Measurements from ENCODE around the gene CDC25B. TPM values are rescaled to one million over a fixed set of nuclear protein-coding genes. Genes with fewer than 3 reads are reported as not detected.

The CDC25B gene
- total RNA-seq, 5 donors from 2014 or later (not counting 1 experiment from before 2014, with no cell fraction given), result 216 to 409 (median 401) TPM

- no peaks in the 10 kb centered on the region for H3K27me3 ChIP-seq (replicated peaks in 1 of 2; ENCODE audit: control insufficient read depth in 2 of 2, extremely low read depth in 1 of 2, insufficient read depth in 2 of 2, low read length in 1 of 2)
- peak overlapping the region; percentile 78 for H3K27ac ChIP-seq (ENCODE audit: low read length)
- WGBS (ENCODE audit: insufficient coverage), result 10% methylated on average over 1 of the region's 3 CpGs
- peak in 1 of 4 experiments; percentile 64 for ATAC-seq (replicated peaks in 1 of 4)
- no peaks in the 10 kb centered on the region for H3K9me3 ChIP-seq
- peak overlapping the region; percentile 69 to 85 for H3K4me3 ChIP-seq (ENCODE audit: control insufficient read depth in 1 of 2, extremely low read depth in 1 of 2, low read length in 1 of 2)
- ChIA-PET POLR2A (no interaction called here), CTCF (interaction anchor here in 1 of 2 donors (0.5 kb wide), 1 partner anchor 106 kb away, joined by 6 read pairs; no protein-coding TSS in a partner anchor)
- Mint-ChIP-seq H3K4me1 (peaks cover 59 to 77% (median 66%) of the 10 kb centered on the region in 3 donors), H3K36me3 (peaks cover 62% of the 10 kb centered on the region), H3K4me3 (peak overlapping the region; percentile 99 to 100 (median 100)), H3K27me3 (no peaks in the 10 kb centered on the region), H3K9me3 (no peaks in the 10 kb centered on the region), H3K27ac (peak overlapping the region; percentile 99 to 100)
- H3K36me3 ChIP-seq (ENCODE audit: control insufficient read depth in 2 of 2, extremely low read depth in 1 of 2, insufficient read depth in 1 of 2, low read length in 1 of 2), result peaks cover 25 to 53% of the 10 kb centered on the region in 2 donors
- DNase-seq, result peak in 1 of 35 experiments; percentile 53
- H3K4me1 ChIP-seq (ENCODE audit: control insufficient read depth in 1 of 2, extremely low read depth in 1 of 2, insufficient read depth in 2 of 2, low read length in 2 of 2), result peaks cover 31 to 90% of the 10 kb centered on the region in 2 experiments
These were observed 2.8 kb downstream of the CDC25B start for GRCh38 chr20:3798908-3799248.

DNA sequence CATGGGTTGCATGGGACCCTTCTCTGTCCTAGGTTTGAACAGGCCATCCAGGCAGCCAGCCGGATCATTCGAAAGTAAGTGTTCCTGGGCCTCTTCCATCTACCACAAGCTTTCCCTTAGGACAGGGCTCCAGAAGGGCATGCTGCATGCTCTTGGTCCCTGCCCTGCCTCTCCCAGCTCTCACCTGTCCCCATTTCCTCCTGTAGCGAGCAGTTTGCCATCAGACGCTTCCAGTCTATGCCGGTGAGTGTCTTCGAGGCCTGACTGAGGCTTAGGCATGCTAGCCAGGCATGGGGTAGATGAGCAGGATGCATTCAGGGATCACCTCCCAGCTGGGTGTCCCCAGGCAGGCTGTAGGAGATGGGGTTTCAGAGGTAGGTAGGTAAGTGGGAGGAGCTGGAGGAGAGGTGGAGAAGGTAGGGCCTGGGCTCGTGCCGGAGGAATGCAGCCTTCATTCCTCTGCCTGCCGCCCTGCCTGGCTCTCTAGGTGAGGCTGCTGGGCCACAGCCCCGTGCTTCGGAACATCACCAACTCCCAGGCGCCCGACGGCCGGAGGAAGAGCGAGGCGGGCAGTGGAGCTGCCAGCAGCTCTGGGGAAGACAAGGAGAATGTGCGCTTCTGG is 4.3 kb downstream of the CDC25B start:
- Mint-ChIP-seq H3K36me3 (peaks cover 74% of the 10 kb centered on the region), H3K4me3 (peak overlapping the region; percentile 99 to 100 (median 100)), H3K9me3 (no peaks in the 10 kb centered on the region), H3K4me1 (peaks cover 68 to 81% (median 74%) of the 10 kb centered on the region in 3 donors), H3K27me3 (no peaks in the 10 kb centered on the region), H3K27ac (peak overlapping the region; percentile 99 to 100)
- DNase-seq (no peak), ATAC-seq (replicated peaks in 1 of 4) (no peak)
- ChIA-PET POLR2A (interaction anchor here in 1 of 2 donors (0.6 kb wide), 1 partner anchor 1256 kb away, joined by 10 read pairs; no protein-coding TSS in a partner anchor), CTCF (interaction anchor here in 1 of 2 donors (0.5 kb wide), 1 partner anchor 16 kb away, joined by 4 read pairs; no protein-coding TSS in a partner anchor)
- no peaks in the 10 kb centered on the region for H3K9me3 ChIP-seq
- peaks cover 35 to 68% of the 10 kb centered on the region in 2 donors for H3K36me3 ChIP-seq (ENCODE audit: control insufficient read depth in 2 of 2, extremely low read depth in 1 of 2, insufficient read depth in 1 of 2, low read length in 1 of 2)
- H3K4me3 ChIP-seq (ENCODE audit: control insufficient read depth in 1 of 2, extremely low read depth in 1 of 2, low read length in 1 of 2), result no peak overlapping the region
- peaks cover 31 to 93% of the 10 kb centered on the region in 2 experiments for H3K4me1 ChIP-seq (ENCODE audit: control insufficient read depth in 1 of 2, extremely low read depth in 1 of 2, insufficient read depth in 2 of 2, low read length in 2 of 2)
- 99% methylated on average over 14 of the region's 18 CpGs for WGBS (ENCODE audit: insufficient coverage)
- no peaks in the 10 kb centered on the region for H3K27me3 ChIP-seq (replicated peaks in 1 of 2; ENCODE audit: control insufficient read depth in 2 of 2, extremely low read depth in 1 of 2, insufficient read depth in 2 of 2, low read length in 1 of 2)
- peak overlapping the region; percentile 78 for H3K27ac ChIP-seq (ENCODE audit: low read length)

DNA sequence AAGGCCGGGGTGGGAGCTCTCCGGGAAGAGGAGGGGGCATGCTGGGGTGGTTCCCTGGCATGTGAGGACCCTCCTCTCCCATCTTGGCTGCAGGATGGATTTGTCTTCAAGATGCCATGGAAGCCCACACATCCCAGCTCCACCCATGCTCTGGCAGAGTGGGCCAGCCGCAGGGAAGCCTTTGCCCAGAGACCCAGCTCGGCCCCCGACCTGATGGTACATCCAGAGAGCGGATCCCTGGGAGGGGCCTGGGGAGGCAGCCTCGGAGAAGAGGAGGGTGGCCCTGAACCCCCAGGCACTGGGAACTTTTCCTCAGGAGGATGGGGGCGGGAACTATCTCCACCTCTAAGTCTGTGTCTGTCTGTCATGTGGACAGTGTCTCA is 4.8 kb downstream of the CDC25B start:
- WGBS (ENCODE audit: insufficient coverage), result 95% methylated on average over 8 of the region's 8 CpGs
- Mint-ChIP-seq H3K4me1 (peaks cover 68 to 83% (median 77%) of the 10 kb centered on the region in 3 donors), H3K27me3 (no peaks in the 10 kb centered on the region), H3K4me3 (peak overlapping the region in 1 of 3 donors; percentile 99), H3K27ac (peak overlapping the region; percentile 99 to 100), H3K36me3 (peaks cover 79% of the 10 kb centered on the region), H3K9me3 (no peaks in the 10 kb centered on the region)
- ChIA-PET POLR2A (no interaction called here), CTCF (interaction anchor here in 1 of 2 donors (0.5 kb wide), 1 partner anchor 16 kb away, joined by 4 read pairs; no protein-coding TSS in a partner anchor)
- Histone ChIP-seq H3K9me3 (no peaks in the 10 kb centered on the region), H3K36me3 (ENCODE audit: control insufficient read depth in 2 of 2, extremely low read depth in 1 of 2, insufficient read depth in 1 of 2, low read length in 1 of 2) (peaks cover 36 to 73% of the 10 kb centered on the region in 2 donors), H3K4me1 (ENCODE audit: control insufficient read depth in 1 of 2, extremely low read depth in 1 of 2, insufficient read depth in 2 of 2, low read length in 2 of 2) (peaks cover 31 to 89% of the 10 kb centered on the region in 2 experiments), H3K4me3 (ENCODE audit: control insufficient read depth in 1 of 2, extremely low read depth in 1 of 2, low read length in 1 of 2) (no peak overlapping the region), H3K27ac (ENCODE audit: low read length) (peak overlapping the region; percentile 78), H3K27me3 (replicated peaks in 1 of 2; ENCODE audit: control insufficient read depth in 2 of 2, extremely low read depth in 1 of 2, insufficient read depth in 2 of 2, low read length in 1 of 2) (no peaks in the 10 kb centered on the region)
- DNase-seq (no peak), ATAC-seq (replicated peaks in 1 of 4) (no peak)

- H3K4me3 ChIP-seq (ENCODE audit: control insufficient read depth in 1 of 2, extremely low read depth in 1 of 2, low read length in 1 of 2), result no peak overlapping the region
- H3K27ac ChIP-seq (ENCODE audit: low read length), result peak overlapping the region; percentile 78
- peaks cover 31 to 93% of the 10 kb centered on the region in 2 experiments for H3K4me1 ChIP-seq (ENCODE audit: control insufficient read depth in 1 of 2, extremely low read depth in 1 of 2, insufficient read depth in 2 of 2, low read length in 2 of 2)
- ChIA-PET POLR2A (no interaction called here), CTCF (interaction anchor here in 1 of 2 donors (0.6 kb wide), 1 partner anchor 9 kb away, joined by 3 read pairs; no protein-coding TSS in a partner anchor)
- WGBS (ENCODE audit: insufficient coverage), result 100% methylated on average over 2 of the region's 4 CpGs
- H3K27me3 ChIP-seq (replicated peaks in 1 of 2; ENCODE audit: control insufficient read depth in 2 of 2, extremely low read depth in 1 of 2, insufficient read depth in 2 of 2, low read length in 1 of 2), result no peaks in the 10 kb centered on the region
- ATAC-seq (replicated peaks in 1 of 4) (no peak), DNase-seq (no peak)
- no peaks in the 10 kb centered on the region for H3K9me3 ChIP-seq
- no peaks in the 10 kb centered on the region for H3K9me3 Mint-ChIP-seq
- H3K4me1 Mint-ChIP-seq, result peaks cover 70 to 85% (median 77%) of the 10 kb centered on the region in 3 donors
- H3K27ac Mint-ChIP-seq, result peak overlapping the region; percentile 99 to 100
- H3K27me3 Mint-ChIP-seq, result no peaks in the 10 kb centered on the region
- H3K36me3 Mint-ChIP-seq, result peaks cover 83% of the 10 kb centered on the region
- H3K4me3 Mint-ChIP-seq, result no peak overlapping the region
- peaks cover 36 to 78% of the 10 kb centered on the region in 2 donors for H3K36me3 ChIP-seq (ENCODE audit: control insufficient read depth in 2 of 2, extremely low read depth in 1 of 2, insufficient read depth in 1 of 2, low read length in 1 of 2)
These were observed 5.2 kb downstream of the CDC25B start for GRCh38 chr20:3801299-3801698.

- ATAC-seq (replicated peaks in 1 of 4) (no peak), DNase-seq (no peak)
- CTCF ChIA-PET, result interaction anchor here in 1 of 2 donors (0.6 kb wide), 2 partner anchors 10 to 1176 kb away, joined by 3 read pairs; no protein-coding TSS in a partner anchor
- peak overlapping the region in 1 of 3 donors; percentile 62 for H3K4me3 Mint-ChIP-seq
- H3K4me1 Mint-ChIP-seq, result peaks cover 74 to 88% (median 78%) of the 10 kb centered on the region in 3 donors
- H3K27me3 ChIP-seq (replicated peaks in 1 of 2; ENCODE audit: control insufficient read depth in 2 of 2, extremely low read depth in 1 of 2, insufficient read depth in 2 of 2, low read length in 1 of 2), result no peaks in the 10 kb centered on the region
- H3K27me3 Mint-ChIP-seq, result no peaks in the 10 kb centered on the region
- H3K36me3 ChIP-seq (ENCODE audit: control insufficient read depth in 2 of 2, extremely low read depth in 1 of 2, insufficient read depth in 1 of 2, low read length in 1 of 2), result peaks cover 36 to 79% of the 10 kb centered on the region in 2 donors
- H3K4me3 ChIP-seq (ENCODE audit: control insufficient read depth in 1 of 2, extremely low read depth in 1 of 2, low read length in 1 of 2), result no peak overlapping the region
- peak overlapping the region; percentile 99 to 100 for H3K27ac Mint-ChIP-seq
- H3K36me3 Mint-ChIP-seq, result peaks cover 82% of the 10 kb centered on the region
- no peaks in the 10 kb centered on the region for H3K9me3 ChIP-seq
- H3K9me3 Mint-ChIP-seq, result no peaks in the 10 kb centered on the region
- peaks cover 31 to 95% of the 10 kb centered on the region in 2 experiments for H3K4me1 ChIP-seq (ENCODE audit: control insufficient read depth in 1 of 2, extremely low read depth in 1 of 2, insufficient read depth in 2 of 2, low read length in 2 of 2)
- WGBS (ENCODE audit: insufficient coverage), result 96% methylated on average over 13 of the region's 13 CpGs
- POLR2A ChIA-PET, result no interaction called here
- H3K27ac ChIP-seq (ENCODE audit: low read length), result peak overlapping the region; percentile 78
These were observed 5.7 kb downstream of the CDC25B start for GRCh38 chr20:3801846-3802245.

DNA sequence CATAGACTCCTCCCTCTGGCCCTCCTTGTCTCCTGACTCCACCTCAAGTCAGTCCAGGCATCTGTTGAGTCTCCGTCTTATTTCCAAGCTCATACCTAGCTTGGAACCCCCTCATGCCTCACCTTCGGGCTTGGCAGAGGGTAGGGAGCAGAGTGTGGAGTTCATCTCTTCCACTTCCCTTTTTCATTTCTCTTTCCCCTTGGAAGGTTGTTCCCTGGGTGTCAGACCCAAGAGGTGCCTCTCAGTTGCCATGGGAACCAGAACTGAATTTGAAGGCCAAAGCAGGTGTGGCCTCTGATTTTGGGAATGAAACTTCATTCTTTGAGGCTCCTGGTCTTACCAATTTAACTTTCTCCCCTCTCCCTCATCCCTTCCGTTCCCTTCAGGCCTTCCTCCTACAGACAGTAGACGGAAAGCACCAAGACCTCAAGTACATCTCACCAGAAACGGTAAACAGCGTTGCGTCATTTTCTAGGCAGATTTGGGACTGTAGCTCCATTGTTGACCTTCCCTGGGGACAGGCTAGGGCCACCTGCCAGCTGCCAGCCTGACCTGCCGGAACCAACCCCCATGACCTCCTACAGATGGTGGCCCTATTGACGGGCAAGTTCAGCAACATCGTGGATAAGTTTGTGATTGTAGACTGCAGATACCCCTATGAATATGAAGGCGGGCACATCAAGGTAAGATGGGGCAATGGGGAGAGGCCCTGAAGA is 6.6 kb downstream of the CDC25B start:
- 98% methylated on average over 6 of the region's 11 CpGs for WGBS (ENCODE audit: insufficient coverage)
- H3K4me1 ChIP-seq (ENCODE audit: control insufficient read depth in 1 of 2, extremely low read depth in 1 of 2, insufficient read depth in 2 of 2, low read length in 2 of 2), result peaks cover 33 to 95% of the 10 kb centered on the region in 2 experiments
- ChIA-PET POLR2A (no interaction called here), CTCF (interaction anchor here in 1 of 2 donors (0.6 kb wide), 1 partner anchor 1175 kb away, joined by 3 read pairs; no protein-coding TSS in a partner anchor)
- Mint-ChIP-seq H3K9me3 (no peaks in the 10 kb centered on the region), H3K4me3 (peak overlapping the region in 1 of 3 donors; percentile 62), H3K27ac (peak overlapping the region; percentile 99 to 100), H3K4me1 (peaks cover 77 to 92% (median 80%) of the 10 kb centered on the region in 3 donors), H3K36me3 (peaks cover 79% of the 10 kb centered on the region), H3K27me3 (no peaks in the 10 kb centered on the region)
- DNase-seq (no peak), ATAC-seq (replicated peaks in 1 of 4) (no peak)
- H3K4me3 ChIP-seq (ENCODE audit: control insufficient read depth in 1 of 2, extremely low read depth in 1 of 2, low read length in 1 of 2), result no peak overlapping the region
- peaks cover 36 to 79% of the 10 kb centered on the region in 2 donors for H3K36me3 ChIP-seq (ENCODE audit: control insufficient read depth in 2 of 2, extremely low read depth in 1 of 2, insufficient read depth in 1 of 2, low read length in 1 of 2)
- H3K9me3 ChIP-seq, result no peaks in the 10 kb centered on the region
- H3K27me3 ChIP-seq (replicated peaks in 1 of 2; ENCODE audit: control insufficient read depth in 2 of 2, extremely low read depth in 1 of 2, insufficient read depth in 2 of 2, low read length in 1 of 2), result no peaks in the 10 kb centered on the region
- peak overlapping the region; percentile 78 for H3K27ac ChIP-seq (ENCODE audit: low read length)
